Omental fat pad (tissue), 4 donors: ENCODE data around the gene NEAT1. TPM values are rescaled to one million over a fixed set of nuclear protein-coding genes. Genes with fewer than 3 reads are reported as not detected.

Experiments
- ATAC-seq: fragments of 150-250 bp; one replicate; pipeline ENCODE4 v1.9.1; 2016; ENCODE audit warnings: mild to moderate bottlenecking, moderate library complexity; ENCODE audit not compliant: low FRiP score
- DNase-seq: peaks from one replicate; pipeline ENCODE4 v3.0.0-alpha.2; 2019; ENCODE audit warnings: low spot score
- total RNA-seq, 4 donors: library from RNA; depleted of rRNA; stranded (reverse); fragments of >200 nt; gene quantifications; one replicate each; pipeline ENCODE4 v1.1.0, GENCODE V29; 2016
- TF ChIP-seq, protein P1 (sequence below), 3 donors: fragments of 450-650 bp; IDR thresholded peaks; one replicate each; pipeline ENCODE4 v1.5.1; 2016 to 2017; ENCODE audit warnings: antibody characterized with exemption in 3 of 3, mild to moderate bottlenecking in 3 of 3, moderate library complexity in 2 of 3

The NEAT1 gene
- total RNA-seq, 4 donors from 2014 or later, result 447 to 1,169 (median 678) TPM

DNA sequence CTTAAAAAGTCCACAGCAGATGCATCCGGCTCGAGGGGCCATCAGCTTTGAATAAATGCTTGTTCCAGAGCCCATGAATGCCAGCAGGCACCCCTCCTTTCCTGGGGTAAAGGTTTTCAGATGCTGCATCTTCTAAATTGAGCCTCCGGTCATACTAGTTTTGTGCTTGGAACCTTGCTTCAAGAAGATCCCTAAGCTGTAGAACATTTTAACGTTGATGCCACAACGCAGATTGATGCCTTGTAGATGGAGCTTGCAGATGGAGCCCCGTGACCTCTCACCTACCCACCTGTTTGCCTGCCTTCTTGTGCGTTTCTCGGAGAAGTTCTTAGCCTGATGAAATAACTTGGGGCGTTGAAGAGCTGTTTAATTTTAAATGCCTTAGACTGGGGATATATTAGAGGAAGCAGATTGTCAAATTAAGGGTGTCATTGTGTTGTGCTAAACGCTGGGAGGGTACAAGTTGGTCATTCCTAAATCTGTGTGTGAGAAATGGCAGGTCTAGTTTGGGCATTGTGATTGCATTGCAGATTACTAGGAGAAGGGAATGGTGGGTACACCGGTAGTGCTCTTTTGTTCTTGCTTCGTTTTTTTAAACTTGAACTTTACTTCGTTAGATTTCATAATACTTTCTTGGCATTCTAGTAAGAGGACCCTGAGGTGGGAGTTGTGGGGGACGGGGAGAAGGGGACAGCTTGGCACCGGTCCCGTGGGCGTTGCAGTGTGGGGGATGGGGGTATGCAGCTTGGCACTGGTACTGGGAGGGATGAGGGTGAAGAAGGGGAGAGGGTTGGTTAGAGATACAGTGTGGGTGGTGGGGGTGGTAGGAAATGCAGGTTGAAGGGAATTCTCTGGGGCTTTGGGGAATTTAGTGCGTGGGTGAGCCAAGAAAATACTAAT is 1.9 kb downstream of the NEAT1 start:
- ATAC-seq (no peak), DNase-seq (peak; percentile 13)
- TF ChIP-seq, protein P1, sequence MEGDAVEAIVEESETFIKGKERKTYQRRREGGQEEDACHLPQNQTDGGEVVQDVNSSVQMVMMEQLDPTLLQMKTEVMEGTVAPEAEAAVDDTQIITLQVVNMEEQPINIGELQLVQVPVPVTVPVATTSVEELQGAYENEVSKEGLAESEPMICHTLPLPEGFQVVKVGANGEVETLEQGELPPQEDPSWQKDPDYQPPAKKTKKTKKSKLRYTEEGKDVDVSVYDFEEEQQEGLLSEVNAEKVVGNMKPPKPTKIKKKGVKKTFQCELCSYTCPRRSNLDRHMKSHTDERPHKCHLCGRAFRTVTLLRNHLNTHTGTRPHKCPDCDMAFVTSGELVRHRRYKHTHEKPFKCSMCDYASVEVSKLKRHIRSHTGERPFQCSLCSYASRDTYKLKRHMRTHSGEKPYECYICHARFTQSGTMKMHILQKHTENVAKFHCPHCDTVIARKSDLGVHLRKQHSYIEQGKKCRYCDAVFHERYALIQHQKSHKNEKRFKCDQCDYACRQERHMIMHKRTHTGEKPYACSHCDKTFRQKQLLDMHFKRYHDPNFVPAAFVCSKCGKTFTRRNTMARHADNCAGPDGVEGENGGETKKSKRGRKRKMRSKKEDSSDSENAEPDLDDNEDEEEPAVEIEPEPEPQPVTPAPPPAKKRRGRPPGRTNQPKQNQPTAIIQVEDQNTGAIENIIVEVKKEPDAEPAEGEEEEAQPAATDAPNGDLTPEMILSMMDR (IDR thresholded peaks at IDR 0.05), result no peak

DNA sequence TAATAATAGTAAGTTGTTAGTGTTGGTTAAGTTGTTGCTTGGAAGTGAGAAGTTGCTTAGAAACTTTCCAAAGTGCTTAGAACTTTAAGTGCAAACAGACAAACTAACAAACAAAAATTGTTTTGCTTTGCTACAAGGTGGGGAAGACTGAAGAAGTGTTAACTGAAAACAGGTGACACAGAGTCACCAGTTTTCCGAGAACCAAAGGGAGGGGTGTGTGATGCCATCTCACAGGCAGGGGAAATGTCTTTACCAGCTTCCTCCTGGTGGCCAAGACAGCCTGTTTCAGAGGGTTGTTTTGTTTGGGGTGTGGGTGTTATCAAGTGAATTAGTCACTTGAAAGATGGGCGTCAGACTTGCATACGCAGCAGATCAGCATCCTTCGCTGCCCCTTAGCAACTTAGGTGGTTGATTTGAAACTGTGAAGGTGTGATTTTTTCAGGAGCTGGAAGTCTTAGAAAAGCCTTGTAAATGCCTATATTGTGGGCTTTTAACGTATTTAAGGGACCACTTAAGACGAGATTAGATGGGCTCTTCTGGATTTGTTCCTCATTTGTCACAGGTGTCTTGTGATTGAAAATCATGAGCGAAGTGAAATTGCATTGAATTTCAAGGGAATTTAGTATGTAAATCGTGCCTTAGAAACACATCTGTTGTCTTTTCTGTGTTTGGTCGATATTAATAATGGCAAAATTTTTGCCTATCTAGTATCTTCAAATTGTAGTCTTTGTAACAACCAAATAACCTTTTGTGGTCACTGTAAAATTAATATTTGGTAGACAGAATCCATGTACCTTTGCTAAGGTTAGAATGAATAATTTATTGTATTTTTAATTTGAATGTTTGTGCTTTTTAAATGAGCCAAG is 2.7 kb downstream of the NEAT1 start:
- DNase-seq (no peak), ATAC-seq (no peak)
- TF ChIP-seq, protein P1 (IDR thresholded peaks at IDR 0.05), result no peak

DNA sequence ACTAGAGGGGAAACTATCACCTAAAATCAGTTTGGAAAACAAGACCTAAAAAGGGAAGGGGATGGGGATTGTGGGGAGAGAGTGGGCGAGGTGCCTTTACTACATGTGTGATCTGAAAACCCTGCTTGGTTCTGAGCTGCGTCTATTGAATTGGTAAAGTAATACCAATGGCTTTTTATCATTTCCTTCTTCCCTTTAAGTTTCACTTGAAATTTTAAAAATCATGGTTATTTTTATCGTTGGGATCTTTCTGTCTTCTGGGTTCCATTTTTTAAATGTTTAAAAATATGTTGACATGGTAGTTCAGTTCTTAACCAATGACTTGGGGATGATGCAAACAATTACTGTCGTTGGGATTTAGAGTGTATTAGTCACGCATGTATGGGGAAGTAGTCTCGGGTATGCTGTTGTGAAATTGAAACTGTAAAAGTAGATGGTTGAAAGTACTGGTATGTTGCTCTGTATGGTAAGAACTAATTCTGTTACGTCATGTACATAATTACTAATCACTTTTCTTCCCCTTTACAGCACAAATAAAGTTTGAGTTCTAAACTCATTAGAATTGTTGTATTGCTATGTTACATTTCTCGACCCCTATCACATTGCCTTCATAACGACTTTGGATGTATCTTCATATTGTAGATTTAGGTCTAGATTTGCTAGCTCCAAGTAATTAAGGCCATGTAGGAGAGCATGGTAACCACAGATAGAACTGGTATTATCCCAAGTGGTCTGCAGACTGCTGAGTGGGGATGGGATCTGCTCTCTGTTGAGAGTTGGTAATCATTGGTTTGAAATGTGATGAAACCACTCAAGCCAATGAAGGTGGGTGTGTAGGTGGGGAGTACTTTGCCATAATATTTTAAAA is 3.6 kb downstream of the NEAT1 start:
- TF ChIP-seq, protein P1 (IDR thresholded peaks at IDR 0.05), result no peak
- ATAC-seq (no peak), DNase-seq (no peak)

DNA sequence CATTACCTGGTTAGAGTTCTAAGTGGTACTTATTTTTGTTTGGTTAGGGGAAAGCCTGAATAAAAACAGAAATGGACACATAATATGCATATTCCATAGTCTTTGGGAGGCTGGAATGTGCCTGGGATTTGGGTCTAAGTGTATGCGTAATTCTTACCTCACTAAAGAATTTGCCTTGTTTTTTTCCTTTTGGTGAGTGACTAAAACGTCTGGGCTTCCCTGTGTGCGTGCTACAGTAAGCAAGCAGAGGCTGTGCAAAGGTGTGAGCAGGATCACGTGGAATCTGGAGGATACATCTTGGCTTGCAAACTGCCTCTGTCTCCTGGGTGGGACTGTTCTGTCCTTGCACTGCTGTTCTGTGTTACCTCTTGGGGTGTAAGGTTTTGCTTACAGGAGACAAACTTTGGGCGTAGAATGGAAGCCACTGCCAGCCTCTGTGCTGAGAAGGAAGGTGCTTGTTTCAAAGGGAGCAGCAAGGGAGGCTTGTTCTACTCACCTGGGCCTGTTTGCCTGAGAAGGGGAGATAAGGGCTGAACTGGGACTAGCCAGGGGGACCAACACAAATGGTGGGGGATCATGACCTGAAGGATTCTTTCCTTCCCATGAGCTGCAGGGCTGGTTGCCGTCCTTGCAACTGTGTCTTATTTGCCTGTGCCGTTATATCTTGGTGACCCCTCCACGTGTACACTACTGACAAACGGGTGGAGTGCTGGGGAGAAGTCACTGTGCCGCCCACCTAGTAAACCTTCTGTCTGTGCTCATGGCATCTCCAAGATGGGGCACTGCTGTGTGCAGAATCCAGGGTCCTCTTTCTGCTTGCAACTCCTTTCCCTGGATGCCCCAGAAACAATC is 4.5 kb downstream of the NEAT1 start:
- TF ChIP-seq, protein P1 (IDR thresholded peaks at IDR 0.05), result no peak
- peak; percentile 4 for ATAC-seq
- DNase-seq, result peak; percentile 42

DNA sequence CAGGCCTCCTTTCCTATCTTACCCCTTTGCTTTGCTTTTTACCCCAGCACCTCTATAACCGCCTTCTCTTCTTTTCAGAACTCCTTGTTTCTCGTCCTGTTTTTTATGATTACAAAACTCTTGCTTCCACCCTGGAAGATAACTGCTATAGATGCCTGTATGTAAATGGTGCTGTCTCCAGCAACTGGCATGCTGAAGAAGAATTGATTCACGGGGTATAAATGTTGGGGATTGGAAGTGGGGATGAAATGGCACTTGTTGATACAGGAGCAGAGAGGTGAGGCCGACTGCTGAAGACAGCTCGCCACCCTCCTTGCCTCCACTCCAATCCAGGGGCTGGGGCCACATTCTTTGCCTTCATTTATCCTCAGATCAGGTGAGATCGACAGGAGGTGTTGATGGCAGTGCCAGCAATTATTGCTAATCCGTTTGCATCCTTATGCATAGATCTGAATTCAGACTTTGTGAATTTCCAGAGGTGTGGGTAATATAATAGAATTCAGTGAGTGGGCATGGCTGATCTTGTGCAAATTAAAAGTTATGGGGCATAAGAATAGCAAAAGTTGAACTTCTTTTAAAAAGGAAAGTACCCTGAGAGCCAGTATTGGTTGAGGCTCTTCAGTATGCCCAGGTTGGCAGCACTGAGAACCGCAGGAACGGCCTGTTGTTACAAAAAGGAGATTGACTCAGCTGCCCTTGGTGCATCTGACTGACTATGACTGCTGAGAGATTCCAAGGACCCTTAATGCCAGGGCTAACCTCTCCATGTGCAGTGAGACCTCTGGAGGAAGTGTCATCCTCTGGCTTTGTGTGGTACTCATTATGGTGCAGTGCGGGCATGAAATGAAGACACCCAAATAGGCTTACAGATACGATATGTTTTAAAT is 5.3 kb downstream of the NEAT1 start:
- ATAC-seq (peak; percentile 31), DNase-seq (peak; percentile 40)
- TF ChIP-seq, protein P1 (IDR thresholded peaks at IDR 0.05), result no peak
